ENCODE measurements around the gene ZFAND4. TPM values are rescaled to one million over a fixed set of nuclear protein-coding genes. Genes with fewer than 3 reads are reported as not detected.

Gene ZFAND4
- total RNA-seq, 2 experiments from 2014 or later, result 30.4 to 34.5 TPM

GRCh38 chr10:45653454-45653853, 19.1 kb downstream of the ZFAND4 start:
- H3K27ac ChIP-seq (ENCODE audit: low read depth in 1 of 2, low read length in 2 of 2), result no peak overlapping the region
- peaks cover 0 to 3% of the 10 kb centered on the region in 2 experiments for H3K9me3 ChIP-seq (ENCODE audit: control insufficient read depth in 1 of 2, insufficient read depth in 1 of 2, low read length in 2 of 2)
- TF ChIP-seq CTCF (IDR thresholded peaks at IDR 0.05), result no peak
- ChIA-PET CTCF (no interaction called here), POLR2A (interaction anchor here (1.9 kb wide), 1 partner anchor 19 kb away, joined by 5 read pairs; the partner anchor contains the start of gene ZFAND4)
- H3K27ac Mint-ChIP-seq, result no peak overlapping the region
- H3K4me1 Mint-ChIP-seq (ENCODE audit: low read depth), result peaks cover 49% of the 10 kb centered on the region
- DNase-seq, result no peak
- H3K4me1 ChIP-seq (ENCODE audit: insufficient read depth, low read length), result peaks cover 3% of the 10 kb centered on the region
- intact Hi-C loops (cut with DNase I, micrococcal nuclease), result no loop called here
- H3K4me3 Mint-ChIP-seq, result no peak overlapping the region
- H3K27me3 Mint-ChIP-seq, result no peaks in the 10 kb centered on the region
- H3K4me3 ChIP-seq (ENCODE audit: low read length), result no peak overlapping the region
- no peaks in the 10 kb centered on the region for H3K27me3 ChIP-seq (ENCODE audit: control insufficient read depth in 1 of 2, insufficient read depth in 2 of 2, low read length in 2 of 2)
- no peaks in the 10 kb centered on the region for H3K9me3 Mint-ChIP-seq
- H3K36me3 ChIP-seq (ENCODE audit: insufficient read depth, low read length), result peaks cover 23% of the 10 kb centered on the region
- ATAC-seq (ENCODE audit: poor library complexity), result no peak
- H3K36me3 Mint-ChIP-seq (ENCODE audit: low read depth), result peaks cover 89% of the 10 kb centered on the region

- Mint-ChIP-seq H3K27ac (no peak overlapping the region), H3K4me3 (no peak overlapping the region)
- POLR2A ChIA-PET, result no interaction called here
Measured at GRCh38 chr10:45652511-45652910, 20.1 kb downstream of the ZFAND4 start.

GRCh38 chr10:45649296-45649695, 23.3 kb downstream of the ZFAND4 start:
- DNase-seq (no peak), ATAC-seq (ENCODE audit: poor library complexity) (no peak)
- no peak overlapping the region for H3K27ac ChIP-seq (ENCODE audit: low read depth in 1 of 2, low read length in 2 of 2)
- TF ChIP-seq CTCF (IDR thresholded peaks at IDR 0.05), result no peak
- H3K27me3 ChIP-seq (ENCODE audit: control insufficient read depth in 1 of 2, insufficient read depth in 2 of 2, low read length in 2 of 2), result no peaks in the 10 kb centered on the region
- no peaks in the 10 kb centered on the region for H3K9me3 ChIP-seq (ENCODE audit: control insufficient read depth in 1 of 2, insufficient read depth in 1 of 2, low read length in 2 of 2)
- no peaks in the 10 kb centered on the region for H3K9me3 Mint-ChIP-seq
- peaks cover 47% of the 10 kb centered on the region for H3K36me3 ChIP-seq (ENCODE audit: insufficient read depth, low read length)
- peaks cover 21% of the 10 kb centered on the region for H3K4me1 Mint-ChIP-seq (ENCODE audit: low read depth)
- ChIA-PET CTCF (no interaction called here), POLR2A (no interaction called here)
- H3K4me3 ChIP-seq (ENCODE audit: low read length), result no peak overlapping the region
- no peak overlapping the region for H3K27ac Mint-ChIP-seq
- H3K4me3 Mint-ChIP-seq, result no peak overlapping the region
- no peaks in the 10 kb centered on the region for H3K4me1 ChIP-seq (ENCODE audit: insufficient read depth, low read length)
- intact Hi-C loops (cut with DNase I, micrococcal nuclease), result no loop called here
- no peaks in the 10 kb centered on the region for H3K27me3 Mint-ChIP-seq
- peaks cover 89% of the 10 kb centered on the region for H3K36me3 Mint-ChIP-seq (ENCODE audit: low read depth)

More at GRCh38 chr10:45652511-45652910, 20.1 kb downstream of the ZFAND4 start:
- Histone ChIP-seq H3K27me3 (ENCODE audit: control insufficient read depth in 1 of 2, insufficient read depth in 2 of 2, low read length in 2 of 2) (no peaks in the 10 kb centered on the region), H3K9me3 (ENCODE audit: control insufficient read depth in 1 of 2, insufficient read depth in 1 of 2, low read length in 2 of 2) (peaks cover 0 to 3% of the 10 kb centered on the region in 2 experiments), H3K36me3 (ENCODE audit: insufficient read depth, low read length) (peaks cover 23% of the 10 kb centered on the region), H3K4me3 (ENCODE audit: low read length) (no peak overlapping the region), H3K27ac (ENCODE audit: low read depth in 1 of 2, low read length in 2 of 2) (no peak overlapping the region), H3K4me1 (ENCODE audit: insufficient read depth, low read length) (peaks cover 3% of the 10 kb centered on the region)
- intact Hi-C loops (cut with DNase I, micrococcal nuclease), result no loop called here
- no peaks in the 10 kb centered on the region for H3K9me3 Mint-ChIP-seq
- H3K27me3 Mint-ChIP-seq, result no peaks in the 10 kb centered on the region
- DNase-seq (no peak), ATAC-seq (ENCODE audit: poor library complexity) (no peak)
- peaks cover 41% of the 10 kb centered on the region for H3K4me1 Mint-ChIP-seq (ENCODE audit: low read depth)
- CTCF ChIA-PET, result no interaction called here
- peaks cover 91% of the 10 kb centered on the region for H3K36me3 Mint-ChIP-seq (ENCODE audit: low read depth)
- TF ChIP-seq CTCF (IDR thresholded peaks at IDR 0.05), result no peak

Data from CD4-positive, alpha-beta T cell (primary cell).